Thyroid gland (tissue), 4 donors: ENCODE measurements around the gene OGG1.

Source experiments
- POLR2A ChIP-seq, 2 donors: fragments of 450-650 bp; IDR thresholded peaks; one replicate each; pipeline ENCODE4 v1.6.1; 2017; ENCODE audit warnings: antibody characterized with exemption in 2 of 2, mild to moderate bottlenecking in 2 of 2, moderate library complexity in 1 of 2
- TF ChIP-seq, protein P1 (sequence below), 6 experiments: fragments of 200-600 bp in 3 of 6; fragments of 450-650 bp in 3 of 6; sonication (generic) in 3 of 6; IDR thresholded peaks; one replicate each; pipeline ENCODE4 v1.5.1; 2016 to 2019; ENCODE audit warnings: antibody characterized with exemption in 6 of 6, mild to moderate bottlenecking in 2 of 6, inconsistent platforms in 1 of 6, moderate library complexity in 1 of 6

DNA sequence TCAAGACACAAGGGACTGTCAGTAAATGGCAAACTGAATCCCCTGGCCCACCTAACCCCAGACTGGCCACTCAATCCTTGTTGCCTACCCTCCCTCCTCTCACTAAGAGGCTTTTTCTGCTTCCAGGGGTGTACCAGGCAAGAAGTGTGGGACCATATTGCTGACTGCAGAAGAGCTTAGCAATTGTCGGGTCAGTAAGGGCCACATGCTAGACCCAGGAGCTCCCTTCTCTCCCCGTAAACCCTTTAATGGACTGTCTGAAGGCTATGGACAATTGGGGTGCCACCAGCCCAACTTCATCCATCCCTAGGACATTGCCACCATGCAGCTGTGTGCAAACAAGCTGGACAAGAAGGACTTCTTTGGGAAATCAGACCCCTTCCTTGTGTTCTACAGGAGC is 37.3 kb upstream of the OGG1 start:
- TF ChIP-seq, protein P1, sequence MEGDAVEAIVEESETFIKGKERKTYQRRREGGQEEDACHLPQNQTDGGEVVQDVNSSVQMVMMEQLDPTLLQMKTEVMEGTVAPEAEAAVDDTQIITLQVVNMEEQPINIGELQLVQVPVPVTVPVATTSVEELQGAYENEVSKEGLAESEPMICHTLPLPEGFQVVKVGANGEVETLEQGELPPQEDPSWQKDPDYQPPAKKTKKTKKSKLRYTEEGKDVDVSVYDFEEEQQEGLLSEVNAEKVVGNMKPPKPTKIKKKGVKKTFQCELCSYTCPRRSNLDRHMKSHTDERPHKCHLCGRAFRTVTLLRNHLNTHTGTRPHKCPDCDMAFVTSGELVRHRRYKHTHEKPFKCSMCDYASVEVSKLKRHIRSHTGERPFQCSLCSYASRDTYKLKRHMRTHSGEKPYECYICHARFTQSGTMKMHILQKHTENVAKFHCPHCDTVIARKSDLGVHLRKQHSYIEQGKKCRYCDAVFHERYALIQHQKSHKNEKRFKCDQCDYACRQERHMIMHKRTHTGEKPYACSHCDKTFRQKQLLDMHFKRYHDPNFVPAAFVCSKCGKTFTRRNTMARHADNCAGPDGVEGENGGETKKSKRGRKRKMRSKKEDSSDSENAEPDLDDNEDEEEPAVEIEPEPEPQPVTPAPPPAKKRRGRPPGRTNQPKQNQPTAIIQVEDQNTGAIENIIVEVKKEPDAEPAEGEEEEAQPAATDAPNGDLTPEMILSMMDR (IDR thresholded peaks at IDR 0.05): no peak
- TF ChIP-seq POLR2A (IDR thresholded peaks at IDR 0.05): no peak
